ENCODE measurements around the gene PKD1L1. TPM values are rescaled to one million over a fixed set of nuclear protein-coding genes. Genes with fewer than 3 reads are reported as not detected.

The PKD1L1 gene
- total and polyA plus RNA-seq, 8 donors, result 0.13 to 0.67 (median 0.34) TPM

DNA sequence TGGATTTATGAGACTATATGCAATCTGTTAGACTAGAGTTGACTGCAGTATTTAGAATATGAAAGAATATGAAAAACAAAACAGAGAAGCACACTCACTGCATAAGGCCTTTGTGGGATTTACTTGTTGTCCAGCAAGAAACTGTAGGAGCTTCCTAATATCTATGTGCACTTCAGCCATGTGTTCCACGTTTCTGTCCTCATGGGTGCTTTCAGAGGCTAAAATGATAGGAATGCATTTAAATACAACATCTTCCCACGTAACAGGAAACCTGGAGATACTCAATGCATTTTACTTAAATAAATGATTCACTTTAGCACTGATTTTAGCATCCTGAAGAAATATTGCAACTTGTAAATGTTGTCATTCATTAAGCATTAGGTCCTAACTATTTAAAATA, 19.4 kb upstream of the PKD1L1 start:
- DNase-seq, result no peak
- Histone ChIP-seq H3K4me1 (peaks cover 0 to 26% of the 10 kb centered on the region in 2 donors), H3K9me3 (no peaks in the 10 kb centered on the region), H3K27ac (no peak overlapping the region), H3K4me3 (no peak overlapping the region), H3K36me3 (peaks cover 3 to 69% of the 10 kb centered on the region in 2 donors), H3K27me3 (no peaks in the 10 kb centered on the region)
- TF ChIP-seq, protein P1, sequence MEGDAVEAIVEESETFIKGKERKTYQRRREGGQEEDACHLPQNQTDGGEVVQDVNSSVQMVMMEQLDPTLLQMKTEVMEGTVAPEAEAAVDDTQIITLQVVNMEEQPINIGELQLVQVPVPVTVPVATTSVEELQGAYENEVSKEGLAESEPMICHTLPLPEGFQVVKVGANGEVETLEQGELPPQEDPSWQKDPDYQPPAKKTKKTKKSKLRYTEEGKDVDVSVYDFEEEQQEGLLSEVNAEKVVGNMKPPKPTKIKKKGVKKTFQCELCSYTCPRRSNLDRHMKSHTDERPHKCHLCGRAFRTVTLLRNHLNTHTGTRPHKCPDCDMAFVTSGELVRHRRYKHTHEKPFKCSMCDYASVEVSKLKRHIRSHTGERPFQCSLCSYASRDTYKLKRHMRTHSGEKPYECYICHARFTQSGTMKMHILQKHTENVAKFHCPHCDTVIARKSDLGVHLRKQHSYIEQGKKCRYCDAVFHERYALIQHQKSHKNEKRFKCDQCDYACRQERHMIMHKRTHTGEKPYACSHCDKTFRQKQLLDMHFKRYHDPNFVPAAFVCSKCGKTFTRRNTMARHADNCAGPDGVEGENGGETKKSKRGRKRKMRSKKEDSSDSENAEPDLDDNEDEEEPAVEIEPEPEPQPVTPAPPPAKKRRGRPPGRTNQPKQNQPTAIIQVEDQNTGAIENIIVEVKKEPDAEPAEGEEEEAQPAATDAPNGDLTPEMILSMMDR (IDR thresholded peaks at IDR 0.05), result no peak
- ATAC-seq, result no peak
- intact Hi-C loops (cut with DNase I), result no loop called here

DNA sequence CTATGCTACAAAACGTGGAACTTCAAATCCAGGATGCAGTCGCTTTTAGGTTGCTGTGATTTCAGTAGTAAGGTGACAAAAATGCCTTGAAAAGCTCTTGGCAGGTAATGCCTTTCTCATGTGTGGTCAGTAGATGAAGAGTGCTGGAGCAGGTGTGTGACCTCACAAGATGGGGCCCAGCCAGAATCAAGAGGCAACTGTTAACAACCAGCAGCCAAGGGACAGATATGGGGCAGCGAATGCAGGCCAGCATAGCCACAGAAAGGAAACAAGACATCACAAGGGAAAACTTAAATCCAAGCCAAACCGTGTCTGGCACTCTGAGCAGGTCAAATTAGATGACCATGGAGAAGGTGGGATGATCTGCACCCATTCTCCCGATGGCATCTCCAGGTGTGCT, 18.9 kb upstream of the PKD1L1 start:
- no peak overlapping the region for H3K27ac ChIP-seq
- ATAC-seq (no peak), DNase-seq (no peak)
- intact Hi-C loops (cut with DNase I), result no loop called here
- H3K9me3 ChIP-seq, result no peaks in the 10 kb centered on the region
- H3K27me3 ChIP-seq, result no peaks in the 10 kb centered on the region
- peaks cover 0 to 26% of the 10 kb centered on the region in 2 donors for H3K4me1 ChIP-seq
- H3K36me3 ChIP-seq, result peaks cover 3 to 72% of the 10 kb centered on the region in 2 donors
- H3K4me3 ChIP-seq, result no peak overlapping the region
- TF ChIP-seq, protein P1 (IDR thresholded peaks at IDR 0.05), result no peak

DNA sequence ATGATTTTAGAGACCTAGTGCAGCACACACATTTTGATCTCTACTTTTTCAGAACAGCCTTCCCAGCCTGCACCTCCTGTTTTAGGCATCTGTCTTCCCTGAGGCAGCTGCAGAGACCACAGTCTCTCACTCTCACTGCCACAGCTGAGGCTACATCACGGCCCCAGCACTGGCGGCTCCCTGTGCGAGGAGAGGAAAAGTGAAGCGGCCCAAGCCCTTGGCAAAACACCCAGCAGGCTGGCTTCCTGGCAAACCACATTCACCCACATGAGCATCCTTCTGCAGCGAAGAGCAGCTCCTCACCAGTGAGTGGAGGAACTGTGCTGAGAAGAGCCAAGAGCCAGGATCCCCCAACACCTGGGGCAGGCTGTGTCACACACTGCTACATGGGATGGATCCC, 17.2 kb upstream of the PKD1L1 start:
- H3K27me3 ChIP-seq, result no peaks in the 10 kb centered on the region
- peaks cover 3 to 84% of the 10 kb centered on the region in 2 donors for H3K36me3 ChIP-seq
- no peaks in the 10 kb centered on the region for H3K9me3 ChIP-seq
- ATAC-seq (no peak), DNase-seq (no peak)
- peaks cover 0 to 16% of the 10 kb centered on the region in 2 donors for H3K4me1 ChIP-seq
- TF ChIP-seq, protein P1 (IDR thresholded peaks at IDR 0.05), result no peak
- H3K27ac ChIP-seq, result no peak overlapping the region
- intact Hi-C loops (cut with DNase I), result no loop called here
- no peak overlapping the region for H3K4me3 ChIP-seq

DNA sequence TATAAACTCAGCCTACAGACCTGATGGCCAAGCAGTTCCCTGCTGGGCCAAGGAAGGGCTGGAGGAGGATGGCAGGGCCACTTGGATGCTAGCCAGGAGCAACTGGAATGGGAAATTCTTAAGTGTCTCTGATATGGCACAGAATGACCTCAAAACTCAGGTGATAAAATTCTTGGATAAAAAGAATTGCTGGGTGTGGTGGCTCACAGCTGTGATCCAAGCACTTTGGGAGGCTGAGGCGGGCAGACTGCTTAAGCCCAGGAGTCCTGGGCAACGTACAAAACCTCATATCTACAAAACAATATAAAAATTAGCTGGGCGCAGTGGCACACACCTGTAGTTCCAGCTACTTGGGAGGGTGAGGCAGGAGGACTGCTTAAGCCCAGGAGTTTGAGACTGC, 14.0 kb upstream of the PKD1L1 start:
- Histone ChIP-seq H3K9me3 (no peaks in the 10 kb centered on the region), H3K27me3 (no peaks in the 10 kb centered on the region), H3K27ac (no peak overlapping the region), H3K36me3 (peaks cover 3 to 67% of the 10 kb centered on the region in 2 donors), H3K4me1 (no peaks in the 10 kb centered on the region), H3K4me3 (no peak overlapping the region)
- intact Hi-C loops (cut with DNase I), result no loop called here
- DNase-seq (no peak), ATAC-seq (peak; percentile 32)
- TF ChIP-seq, protein P1 (IDR thresholded peaks at IDR 0.05), result no peak

DNA sequence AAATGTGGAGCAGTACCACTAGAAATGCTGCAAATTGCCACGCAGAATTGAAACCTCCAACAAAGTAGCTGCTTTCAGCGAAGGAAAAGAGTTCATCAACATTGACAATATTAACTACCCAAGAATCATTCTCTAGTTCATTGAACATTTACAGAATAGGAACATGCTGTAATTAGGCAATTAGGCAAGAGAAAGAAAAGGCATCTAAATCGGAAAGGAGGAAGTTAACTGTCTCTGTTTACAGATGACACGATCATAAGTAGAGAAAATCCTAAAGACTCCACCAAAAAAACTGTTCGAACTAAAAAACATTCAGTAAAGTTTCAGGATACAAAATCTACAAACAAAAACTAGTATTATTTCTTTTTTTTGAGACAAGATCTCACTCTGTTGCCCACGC, 8.9 kb upstream of the PKD1L1 start:
- Histone ChIP-seq H3K4me1 (no peaks in the 10 kb centered on the region), H3K36me3 (peaks cover 0 to 41% of the 10 kb centered on the region in 2 donors), H3K27me3 (no peaks in the 10 kb centered on the region), H3K27ac (no peak overlapping the region), H3K4me3 (no peak overlapping the region), H3K9me3 (no peaks in the 10 kb centered on the region)
- DNase-seq (no peak), ATAC-seq (no peak)
- TF ChIP-seq, protein P1 (IDR thresholded peaks at IDR 0.05), result no peak
- intact Hi-C loops (cut with DNase I), result no loop called here
